Esophagus muscularis mucosa (tissue), 4 donors: ENCODE data around the gene NCKAP1. TPM values are rescaled to one million over a fixed set of nuclear protein-coding genes. Genes with fewer than 3 reads are reported as not detected.

Source experiments
- DNase-seq: peaks from one replicate; pipeline ENCODE4 v3.0.0-alpha.2; 2017; ENCODE audit errors: extremely low spot score
- H3K27ac ChIP-seq, 4 donors: fragments of 200-600 bp; sonication (generic); replicated peaks in 1 of 4; 1 replicate in 3 of 4; 2 replicates in 1 of 4; pipeline ENCODE4 v1.5.1; 2016 to 2019; ENCODE audit warnings: mild to moderate bottlenecking in 1 of 4
- H3K27me3 ChIP-seq, 4 donors: fragments of 200-600 bp; sonication (generic); one replicate each; pipeline versions ENCODE4 v1.5.1 to v1.6.0; 2016 to 2019
- H3K36me3 ChIP-seq, 4 donors: fragments of 200-600 bp; sonication (generic); one replicate each; pipeline ENCODE4 v1.5.1; 2016 to 2019
- H3K4me1 ChIP-seq, 4 donors: fragments of 200-600 bp; sonication (generic); one replicate each; pipeline ENCODE4 v1.5.1; 2016 to 2019
- H3K4me3 ChIP-seq, 4 donors: fragments of 200-600 bp; sonication (generic); 1 replicate in 2 of 4; 2 replicates in 2 of 4; pipeline ENCODE4 v1.5.1; 2016 to 2019; ENCODE audit warnings: mild to moderate bottlenecking in 4 of 4, moderate library complexity in 1 of 4
- H3K9me3 ChIP-seq, 4 donors: fragments of 200-600 bp; sonication (generic); 1 replicate in 3 of 4; 2 replicates in 1 of 4; pipeline ENCODE4 v1.5.1; 2016 to 2019
- EP300 ChIP-seq: sonication (generic); formaldehyde crosslinking; IDR thresholded peaks from one replicate; pipeline ENCODE4 v1.6.1; 2017; ENCODE audit warnings: antibody characterized with exemption
- POLR2A ChIP-seq: fragments of 450-650 bp; IDR thresholded peaks from one replicate; pipeline ENCODE4 v1.6.1; 2017; ENCODE audit warnings: antibody characterized with exemption, moderate library complexity, mild to moderate bottlenecking, low read depth
- POLR2AphosphoS5 ChIP-seq, 2 donors: sonication (generic); formaldehyde crosslinking; IDR thresholded peaks; one replicate each; pipeline ENCODE4 v1.6.1; 2017; ENCODE audit warnings: antibody characterized with exemption in 2 of 2
- WGBS: methylation state at CpG from one replicate; pipeline ENCODE4 v1.1.5; 2018; 5-methylcytosine and 5-hydroxymethylcytosine counted together
- intact Hi-C: fragments of 100-400 bp; cut with DNase I; formaldehyde crosslinking; loops from one replicate; pipeline ENCODE4 v1.15.1; 2023
- total RNA-seq, 4 donors: library from RNA; depleted of rRNA; stranded (reverse); fragments of >200 nt; gene quantifications; one replicate each; pipeline versions ENCODE4 v1.1.0 to v1.2.1, GENCODE V29; 2016
- TF ChIP-seq, protein P1 (sequence below), 3 experiments: fragments of 200-600 bp in 2 of 3; fragments of 450-650 bp in 1 of 3; sonication (generic) in 2 of 3; IDR thresholded peaks; one replicate each; pipeline ENCODE4 v1.5.1; 2017 to 2019; ENCODE audit warnings: antibody characterized with exemption in 3 of 3, mild to moderate bottlenecking in 2 of 3, moderate library complexity in 1 of 3

Gene NCKAP1
- total RNA-seq, 4 donors from 2014 or later, result 210 to 288 (median 249) TPM

DNA sequence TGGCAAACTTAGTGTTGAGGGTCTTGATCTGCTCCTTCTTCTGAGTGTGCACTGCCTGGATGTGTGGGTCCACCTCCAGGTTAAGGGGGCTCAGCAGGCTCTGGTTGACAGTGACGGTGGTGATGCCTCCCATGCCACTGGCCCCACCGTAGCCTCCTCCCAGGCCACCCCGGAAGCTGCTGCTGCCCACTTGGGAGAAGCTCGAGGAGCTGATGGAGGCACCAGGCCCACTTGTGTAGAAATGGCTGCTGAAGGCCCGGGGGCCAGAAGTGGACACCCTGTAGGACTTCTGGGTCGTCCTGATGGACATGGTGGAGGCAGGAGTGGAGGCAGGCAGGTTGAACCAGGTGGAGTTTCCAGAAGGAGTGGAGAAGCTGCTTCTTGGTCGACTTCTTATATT, 33.9 kb upstream of the NCKAP1 start:
- Histone ChIP-seq H3K27ac (no peak overlapping the region), H3K9me3 (no peaks in the 10 kb centered on the region), H3K36me3 (no peaks in the 10 kb centered on the region), H3K4me3 (no peak overlapping the region), H3K4me1 (no peaks in the 10 kb centered on the region), H3K27me3 (peaks cover 0 to 11% (median 0%) of the 10 kb centered on the region in 4 donors)
- intact Hi-C loops, result no loop called here
- no peak for DNase-seq
- TF ChIP-seq, protein P1, sequence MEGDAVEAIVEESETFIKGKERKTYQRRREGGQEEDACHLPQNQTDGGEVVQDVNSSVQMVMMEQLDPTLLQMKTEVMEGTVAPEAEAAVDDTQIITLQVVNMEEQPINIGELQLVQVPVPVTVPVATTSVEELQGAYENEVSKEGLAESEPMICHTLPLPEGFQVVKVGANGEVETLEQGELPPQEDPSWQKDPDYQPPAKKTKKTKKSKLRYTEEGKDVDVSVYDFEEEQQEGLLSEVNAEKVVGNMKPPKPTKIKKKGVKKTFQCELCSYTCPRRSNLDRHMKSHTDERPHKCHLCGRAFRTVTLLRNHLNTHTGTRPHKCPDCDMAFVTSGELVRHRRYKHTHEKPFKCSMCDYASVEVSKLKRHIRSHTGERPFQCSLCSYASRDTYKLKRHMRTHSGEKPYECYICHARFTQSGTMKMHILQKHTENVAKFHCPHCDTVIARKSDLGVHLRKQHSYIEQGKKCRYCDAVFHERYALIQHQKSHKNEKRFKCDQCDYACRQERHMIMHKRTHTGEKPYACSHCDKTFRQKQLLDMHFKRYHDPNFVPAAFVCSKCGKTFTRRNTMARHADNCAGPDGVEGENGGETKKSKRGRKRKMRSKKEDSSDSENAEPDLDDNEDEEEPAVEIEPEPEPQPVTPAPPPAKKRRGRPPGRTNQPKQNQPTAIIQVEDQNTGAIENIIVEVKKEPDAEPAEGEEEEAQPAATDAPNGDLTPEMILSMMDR (IDR thresholded peaks at IDR 0.05), result no peak
- TF ChIP-seq EP300 (no peak), POLR2AphosphoS5 (IDR thresholded peaks at IDR 0.05) (no peak), POLR2A (no peak)
- WGBS, result 95% methylated on average over 3 of the region's 7 CpGs

DNA sequence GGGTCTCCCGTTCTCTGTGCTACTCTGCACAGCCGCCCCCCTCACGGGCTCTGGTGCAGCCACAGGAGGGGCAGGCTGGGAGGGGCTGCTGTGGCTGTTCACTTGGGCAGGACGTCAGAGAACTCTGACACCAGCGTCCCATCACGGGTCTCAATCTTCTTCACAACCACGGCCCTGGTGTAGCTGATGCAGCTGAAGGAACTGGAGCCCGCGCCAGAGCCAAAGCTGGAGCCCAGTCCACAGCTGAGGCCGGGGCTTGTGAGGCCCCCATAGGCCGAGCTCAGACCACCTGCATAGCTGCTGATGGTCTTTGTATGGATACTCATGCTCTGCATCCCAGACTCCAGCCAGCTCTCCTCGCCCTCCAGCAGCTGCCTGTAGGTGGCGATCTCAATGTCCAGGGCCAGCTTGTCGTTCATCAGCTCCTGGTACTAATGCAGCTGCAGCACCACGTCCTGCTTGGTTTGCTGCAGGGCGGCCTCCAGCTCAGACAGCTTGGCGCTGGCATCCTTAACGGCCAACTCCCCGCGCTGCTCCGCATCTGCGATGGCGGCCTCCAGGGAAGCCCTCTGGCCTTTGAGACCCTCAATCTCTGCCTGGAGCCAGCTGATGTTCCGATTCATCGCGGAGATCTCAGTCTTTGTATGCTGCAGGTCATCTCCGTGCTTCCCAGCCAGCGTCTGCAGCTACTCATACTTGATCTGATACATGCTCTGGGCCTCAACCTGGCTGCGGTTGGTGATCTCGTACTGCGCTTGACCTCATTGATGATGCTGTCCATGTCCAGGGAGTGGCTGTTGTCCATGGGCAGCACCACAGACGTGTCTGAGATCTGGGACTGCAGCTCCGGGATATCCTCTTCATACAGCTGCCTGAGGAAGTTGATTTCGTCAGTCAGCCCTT, 32.9 kb upstream of the NCKAP1 start:
- no peak for DNase-seq

DNA sequence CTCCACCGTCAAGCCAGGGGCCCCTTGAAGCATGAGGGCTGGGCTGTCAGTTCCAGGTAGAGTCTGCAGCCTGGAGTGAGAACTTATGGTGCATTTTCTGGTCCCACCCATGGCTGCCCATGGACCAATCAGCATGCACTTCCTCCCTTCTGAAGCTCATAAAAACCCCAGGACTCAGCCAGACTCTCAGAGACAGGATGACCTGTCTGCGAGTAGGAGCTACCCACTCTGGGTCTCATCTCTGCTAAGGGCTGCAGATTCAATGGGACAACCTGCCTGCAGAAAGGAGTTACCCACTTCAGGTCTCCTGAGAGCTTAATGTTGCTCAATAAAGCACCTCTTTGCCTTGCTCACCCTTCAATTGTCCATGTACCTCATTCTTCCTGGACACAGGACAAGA, 30.9 kb upstream of the NCKAP1 start:
- no peaks in the 10 kb centered on the region for H3K9me3 ChIP-seq
- 100% methylated on average over 1 of the region's 2 CpGs for WGBS
- intact Hi-C loops, result no loop called here
- no peak overlapping the region for H3K4me3 ChIP-seq
- TF ChIP-seq POLR2A, result no peak
- TF ChIP-seq POLR2AphosphoS5 (IDR thresholded peaks at IDR 0.05), result no peak
- H3K36me3 ChIP-seq, result no peaks in the 10 kb centered on the region
- no peak overlapping the region for H3K27ac ChIP-seq
- peaks cover 0 to 11% (median 0%) of the 10 kb centered on the region in 4 donors for H3K27me3 ChIP-seq
- DNase-seq, result no peak
- H3K4me1 ChIP-seq, result no peaks in the 10 kb centered on the region

More for the DNA sequence above, 32.9 kb upstream of the NCKAP1 start:
- Histone ChIP-seq H3K36me3 (no peaks in the 10 kb centered on the region), H3K27me3 (peaks cover 0 to 11% (median 0%) of the 10 kb centered on the region in 4 donors), H3K9me3 (no peaks in the 10 kb centered on the region), H3K4me1 (no peaks in the 10 kb centered on the region), H3K4me3 (no peak overlapping the region), H3K27ac (no peak overlapping the region)
- TF ChIP-seq POLR2A, result no peak
- TF ChIP-seq, protein P1 (IDR thresholded peaks at IDR 0.05), result peak in 2 of 3 experiments; percentile 14 to 48
- WGBS, result 80% methylated on average over 29 of the region's 34 CpGs
- intact Hi-C loops, result no loop called here

DNA sequence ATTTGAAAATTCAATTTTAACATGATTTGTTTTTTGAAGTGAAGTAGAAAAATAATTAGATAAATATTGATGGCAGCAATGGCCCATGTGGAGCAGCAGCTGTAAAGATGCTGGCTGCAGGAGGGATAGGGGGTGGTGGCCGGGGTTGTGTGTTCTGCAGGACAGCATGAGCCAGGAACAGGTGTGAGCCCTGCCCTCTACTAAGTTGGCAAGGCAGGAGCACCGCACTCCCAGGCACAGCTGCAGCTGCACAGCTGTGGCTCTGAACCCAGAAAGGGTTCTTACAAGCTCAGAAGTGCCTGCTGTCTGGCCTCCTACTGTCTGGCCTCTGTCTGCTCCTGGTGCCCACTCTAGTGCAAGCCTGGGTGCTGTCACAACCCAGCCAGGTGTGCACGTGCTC, 30.3 kb upstream of the NCKAP1 start:
- no peaks in the 10 kb centered on the region for H3K9me3 ChIP-seq
- intact Hi-C loops, result no loop called here
- no peak overlapping the region for H3K27ac ChIP-seq
- no peaks in the 10 kb centered on the region for H3K4me1 ChIP-seq
- no peak overlapping the region for H3K4me3 ChIP-seq
- DNase-seq, result no peak
- peaks cover 0 to 11% (median 0%) of the 10 kb centered on the region in 4 donors for H3K27me3 ChIP-seq
- no peak for TF ChIP-seq POLR2AphosphoS5 (IDR thresholded peaks at IDR 0.05)
- no peak for TF ChIP-seq POLR2A
- TF ChIP-seq EP300, result no peak
- TF ChIP-seq, protein P1 (IDR thresholded peaks at IDR 0.05), result no peak
- 90% methylated on average over 3 of the region's 3 CpGs for WGBS
- no peaks in the 10 kb centered on the region for H3K36me3 ChIP-seq

DNA sequence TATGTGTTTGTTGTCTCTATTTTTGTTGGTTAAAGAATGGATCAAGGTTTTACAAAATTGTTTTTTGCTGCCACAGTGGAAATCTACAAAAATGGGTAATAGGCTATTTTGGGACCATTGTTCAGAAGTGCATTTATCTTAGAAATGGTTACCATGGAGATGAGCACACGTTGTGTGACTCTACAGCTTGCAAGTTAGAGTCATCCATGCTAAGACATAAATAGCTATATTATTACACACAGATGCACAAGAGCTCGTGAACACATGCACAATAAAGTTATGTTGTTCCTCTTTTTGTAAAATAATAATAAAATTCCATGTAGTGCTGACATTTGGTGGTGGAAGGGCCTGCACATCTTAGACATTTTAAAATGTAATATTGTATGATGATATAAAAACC, 24.8 kb upstream of the NCKAP1 start:
- H3K4me3 ChIP-seq, result no peak overlapping the region
- no peaks in the 10 kb centered on the region for H3K27me3 ChIP-seq
- TF ChIP-seq, protein P1 (IDR thresholded peaks at IDR 0.05), result no peak
- TF ChIP-seq EP300, result no peak
- TF ChIP-seq POLR2AphosphoS5 (IDR thresholded peaks at IDR 0.05), result no peak
- no peak for TF ChIP-seq POLR2A
- WGBS, result 39% methylated on average over 2 of the region's 2 CpGs
- intact Hi-C loops, result no loop called here
- H3K9me3 ChIP-seq, result no peaks in the 10 kb centered on the region
- peaks cover 0 to 10% (median under 1%) of the 10 kb centered on the region in 4 donors for H3K4me1 ChIP-seq
- H3K27ac ChIP-seq, result no peak overlapping the region
- H3K36me3 ChIP-seq, result no peaks in the 10 kb centered on the region
- DNase-seq, result no peak
